Measurements from ENCODE around the gene KLHL29. TPM values are rescaled to one million over a fixed set of nuclear protein-coding genes. Genes with fewer than 3 reads are reported as not detected.

KLHL29 gene
- total RNA-seq, 4 donors from 2014 or later: 2.2 to 3.3 (median 2.7) TPM

GRCh38 chr2:23452853-23453420, 68.0 kb downstream of the KLHL29 start:
- Histone ChIP-seq H3K4me1 (no peaks in the 10 kb centered on the region), H3K27ac (no peak overlapping the region)

DNA sequence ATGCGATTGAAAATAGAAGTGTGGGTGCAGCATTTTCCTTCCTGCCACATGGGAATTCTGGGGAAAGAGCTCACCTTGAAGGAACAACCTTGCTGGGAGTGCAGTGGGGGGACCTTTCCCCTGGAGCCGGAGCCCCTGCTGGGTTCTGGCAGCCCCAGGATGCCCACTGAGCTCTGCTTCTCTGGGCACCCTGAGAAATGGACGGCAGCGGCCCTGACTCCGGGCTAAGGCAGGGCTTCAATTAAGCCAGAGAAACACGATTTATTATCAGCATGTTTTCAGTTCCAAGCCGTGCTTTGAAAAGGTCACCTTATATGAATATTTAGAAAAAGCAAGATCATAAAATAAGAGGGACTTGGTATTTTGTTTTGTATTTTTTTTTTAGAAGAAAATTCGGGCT, 68.5 kb downstream of the KLHL29 start:
- no peak for DNase-seq
- WGBS, 2 donors: 83 to 91% methylated on average over 8 of the region's 8 CpGs
- Histone ChIP-seq H3K36me3 (no peaks in the 10 kb centered on the region), H3K27me3 (no peaks in the 10 kb centered on the region), H3K9me3 (no peaks in the 10 kb centered on the region), H3K4me1 (no peaks in the 10 kb centered on the region), H3K27ac (no peak overlapping the region), H3K4me3 (replicated peaks in 1 of 3) (no peak overlapping the region)
- TF ChIP-seq POLR2A (IDR thresholded peaks at IDR 0.05) (no peak), CTCF (IDR thresholded peaks at IDR 0.05) (no peak)
- intact Hi-C loops (cut with DNase I): no loop called here

More at GRCh38 chr2:23452853-23453420, 68.0 kb downstream of the KLHL29 start:
- Histone ChIP-seq H3K36me3 (no peaks in the 10 kb centered on the region), H3K27me3 (no peaks in the 10 kb centered on the region), H3K4me3 (replicated peaks in 1 of 3) (no peak overlapping the region), H3K9me3 (no peaks in the 10 kb centered on the region)
- no peak for TF ChIP-seq CTCF (IDR thresholded peaks at IDR 0.05)
- no peak for TF ChIP-seq POLR2A (IDR thresholded peaks at IDR 0.05)
- no peak for DNase-seq
- 75 to 79% methylated on average over 9 of the region's 9 CpGs for WGBS, 2 donors
- intact Hi-C loops (cut with DNase I): no loop called here

DNA sequence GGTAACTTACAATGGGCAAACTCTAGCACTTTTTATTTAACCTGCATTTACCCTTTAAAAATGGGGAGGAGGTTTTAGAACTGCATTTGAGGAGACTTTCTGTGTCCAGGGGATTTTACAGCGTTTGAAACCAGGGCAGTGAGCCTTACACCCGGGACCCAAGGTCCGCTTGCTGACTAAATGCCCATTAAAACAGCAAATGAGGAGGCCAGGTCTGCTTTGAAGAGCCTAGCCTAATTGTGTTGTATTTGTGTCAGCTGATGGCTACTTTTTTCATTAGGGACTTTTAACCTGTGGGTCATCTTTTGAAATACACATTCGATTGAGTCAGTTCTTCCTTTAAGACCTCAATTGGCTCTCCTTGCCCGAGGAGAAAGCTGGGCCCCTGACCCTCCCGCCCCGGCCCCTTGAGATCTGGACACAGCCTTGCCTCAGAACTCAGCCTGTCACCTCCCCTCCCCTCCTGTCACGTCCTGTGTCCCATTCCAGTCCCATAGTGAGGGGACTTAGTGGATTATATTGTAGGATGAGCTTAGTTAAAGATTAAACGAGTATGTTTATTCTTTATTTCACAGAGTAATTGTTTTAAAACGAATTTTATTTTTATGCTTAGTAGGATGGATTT, 69.0 kb downstream of the KLHL29 start:
- no peak for DNase-seq
- no peak for TF ChIP-seq POLR2A (IDR thresholded peaks at IDR 0.05)
- TF ChIP-seq CTCF (IDR thresholded peaks at IDR 0.05): no peak
- Histone ChIP-seq H3K4me1 (no peaks in the 10 kb centered on the region), H3K4me3 (replicated peaks in 1 of 3) (no peak overlapping the region), H3K27me3 (no peaks in the 10 kb centered on the region), H3K36me3 (no peaks in the 10 kb centered on the region), H3K9me3 (no peaks in the 10 kb centered on the region), H3K27ac (no peak overlapping the region)
- WGBS, 2 donors: 72 to 77% methylated on average over 10 of the region's 10 CpGs
- intact Hi-C loops (cut with DNase I): no loop called here

DNA sequence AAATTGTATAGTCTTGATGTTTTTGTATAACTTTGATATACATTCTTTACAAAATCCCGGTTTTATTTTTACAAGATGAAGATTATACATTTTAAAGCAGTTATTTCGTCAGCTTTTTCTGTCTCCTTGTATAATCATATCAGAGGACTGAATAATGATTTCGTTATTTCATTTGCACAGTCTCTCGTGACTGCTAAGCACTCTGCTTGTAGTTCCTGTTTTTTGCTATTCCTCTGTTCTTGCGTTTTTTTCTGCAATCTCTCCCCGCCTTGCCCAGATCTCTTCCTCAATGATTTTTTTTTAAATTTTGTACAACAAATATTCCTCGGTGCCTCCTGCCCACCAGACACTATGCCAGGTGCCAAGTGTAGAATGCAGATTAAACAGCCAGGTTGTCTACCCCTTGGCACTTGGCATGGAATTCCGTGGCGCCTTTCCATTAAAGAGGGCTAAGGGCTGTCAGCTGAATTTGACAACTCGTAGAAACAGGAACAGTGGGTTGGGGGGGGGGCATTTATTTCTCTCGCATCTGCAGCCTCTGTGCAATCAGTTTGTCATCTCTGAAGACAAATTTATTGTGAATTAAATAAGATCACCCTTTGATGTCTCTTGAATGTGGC, 69.6 kb downstream of the KLHL29 start:
- DNase-seq: no peak
- Histone ChIP-seq H3K4me1 (no peaks in the 10 kb centered on the region), H3K27ac (no peak overlapping the region), H3K36me3 (no peaks in the 10 kb centered on the region), H3K4me3 (replicated peaks in 1 of 3) (no peak overlapping the region), H3K9me3 (no peaks in the 10 kb centered on the region), H3K27me3 (no peaks in the 10 kb centered on the region)
- intact Hi-C loops (cut with DNase I): no loop called here
- 71 to 77% methylated on average over 11 of the region's 11 CpGs for WGBS, 2 donors
- no peak for TF ChIP-seq POLR2A (IDR thresholded peaks at IDR 0.05)
- TF ChIP-seq CTCF (IDR thresholded peaks at IDR 0.05): no peak

DNA sequence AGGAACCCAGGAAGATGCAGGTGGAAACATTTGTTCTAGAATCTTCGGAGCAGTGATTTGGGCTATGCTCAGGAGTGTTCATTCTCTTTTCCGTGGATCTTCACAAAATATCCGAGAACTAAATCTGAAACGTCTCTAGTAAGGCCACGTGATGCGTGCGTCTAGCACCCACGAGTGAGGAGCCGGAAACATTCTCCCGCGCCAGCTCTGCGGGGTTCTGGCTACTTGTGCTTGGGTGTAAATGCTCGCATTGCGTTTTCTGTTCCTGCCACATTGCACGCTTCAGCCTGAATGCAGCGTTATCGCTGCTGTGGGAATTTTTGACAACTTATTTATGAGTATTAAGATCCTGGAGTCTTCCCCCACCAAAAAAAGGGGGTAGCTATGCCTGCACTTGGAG, 71.4 kb downstream of the KLHL29 start:
- Histone ChIP-seq H3K27ac (no peak overlapping the region), H3K27me3 (no peaks in the 10 kb centered on the region), H3K4me3 (replicated peaks in 1 of 3) (no peak overlapping the region), H3K9me3 (no peaks in the 10 kb centered on the region), H3K4me1 (no peaks in the 10 kb centered on the region), H3K36me3 (no peaks in the 10 kb centered on the region)
- no peak for TF ChIP-seq POLR2A (IDR thresholded peaks at IDR 0.05)
- TF ChIP-seq CTCF (IDR thresholded peaks at IDR 0.05): no peak
- intact Hi-C loops (cut with DNase I): no loop called here
- WGBS, 2 donors: 94 to 96% methylated on average over 17 of the region's 17 CpGs
- no peak for DNase-seq

Measured in thyroid gland (tissue), 4 donors.